HepG2 (cell line): Measurements from ENCODE around the gene PEMT. TPM values are rescaled to one million over a fixed set of nuclear protein-coding genes. Genes with fewer than 3 reads are reported as not detected.
A peak's percentile ranks its signal among the peaks of the same experiment; 100 is the strongest.

Source experiments
- BORCS8-MEF2B ChIP-seq: sonication (generic); formaldehyde crosslinking; IDR thresholded peaks from 2 replicates; pipeline ENCODE4 v1.8.0; 2022; ENCODE audit warnings: mild to moderate bottlenecking, missing genetic modification reagents
- CREM ChIP-seq, 2 experiments: sonication (generic) in 1 of 2; formaldehyde crosslinking in 1 of 2; IDR thresholded peaks; 2 replicates each; pipeline versions ENCODE4 v1.4.0 to v1.6.1; 2016 to 2020; ENCODE audit warnings: antibody characterized with exemption in 1 of 2, mild to moderate bottlenecking in 1 of 2, missing genetic modification reagents in 1 of 2
- FIP1L1 ChIP-seq: fragments of 200-400 bp; formaldehyde crosslinking; IDR thresholded peaks from 2 replicates; pipeline ENCODE4 v1.6.1; 2018; ENCODE audit warnings: low read depth, mild to moderate bottlenecking, low read length, moderate library complexity, borderline replicate concordance; ENCODE audit not compliant: insufficient read depth
- KLF12 ChIP-seq: sonication (generic); formaldehyde crosslinking; IDR thresholded peaks from 2 replicates; pipeline ENCODE4 v1.4.0; 2020; ENCODE audit warnings: missing genetic modification reagents, borderline replicate concordance
- LCORL ChIP-seq, 2 experiments: fragments of 450-650 bp in 1 of 2; sonication (generic) in 1 of 2; formaldehyde crosslinking in 1 of 2; IDR thresholded peaks; 2 replicates each; pipeline versions ENCODE4 v1.5.0 to v1.6.1; 2017 to 2020; ENCODE audit warnings: antibody characterized with exemption in 1 of 2, missing genetic modification reagents in 1 of 2
- NFIC ChIP-seq: IDR thresholded peaks from 2 replicates; pipeline ENCODE4 v1.6.1; 2012; ENCODE audit warnings: mild to moderate bottlenecking, low read length, inconsistent platforms
- SIX1 ChIP-seq: sonication (generic); formaldehyde crosslinking; IDR thresholded peaks from 2 replicates; pipeline ENCODE4 v1.4.0; 2020; ENCODE audit warnings: missing genetic modification reagents, borderline replicate concordance
- ZMYM3 ChIP-seq: sonication (generic); formaldehyde crosslinking; IDR thresholded peaks from 2 replicates; pipeline ENCODE4 v1.5.1; 2020; ENCODE audit warnings: mild to moderate bottlenecking, missing genetic modification reagents
- ZZZ3 ChIP-seq: sonication (generic); formaldehyde crosslinking; IDR thresholded peaks from 2 replicates; pipeline ENCODE4 v1.4.0; 2020; ENCODE audit warnings: missing genetic modification reagents, mild to moderate bottlenecking, borderline replicate concordance
- polyA plus RNA-seq, 8 experiments: library from polyadenylated mRNA; depleted of rRNA in 3 of 8; stranded (reverse) in 7 of 8; unstranded in 1 of 8; fragments of >200 nt; fragmentation: Illumina TruSeq in 4 of 8; extraction: Trizol in 4 of 8; gene quantifications; 2 replicates each; pipeline versions ENCODE4 v1.2.1 to v1.2.3, GENCODE V29; 2011 to 2016; ENCODE audit warnings: low read depth in 4 of 8, missing spikeins in 1 of 8, mixed read lengths in 1 of 8; ENCODE audit not compliant: insufficient read depth in 1 of 8
- total RNA-seq, 5 experiments: library from RNA; depleted of rRNA; stranded (reverse); fragments of >200 nt; fragmentation: Illumina TruSeq; extraction: Trizol; gene quantifications; 2 replicates each; pipeline ENCODE4 v1.2.3, GENCODE V29; 2016; ENCODE audit warnings: low read depth in 1 of 5
- TF ChIP-seq, protein P1 (sequence below): sonication (generic); formaldehyde crosslinking; IDR thresholded peaks from 2 replicates; pipeline ENCODE4 v1.4.0; 2020; ENCODE audit warnings: missing genetic modification reagents
- TF ChIP-seq, protein P2 (sequence below): sonication (generic); formaldehyde crosslinking; IDR thresholded peaks from 2 replicates; pipeline ENCODE4 v1.8.0; 2022; ENCODE audit warnings: missing genetic modification reagents, low read depth, mild to moderate bottlenecking, borderline replicate concordance
- TF ChIP-seq, protein P3 (sequence below): sonication (generic); formaldehyde crosslinking; IDR thresholded peaks from 2 replicates; pipeline ENCODE4 v1.4.0; 2020; ENCODE audit warnings: missing genetic modification reagents
- TF ChIP-seq, protein P4 (sequence below): sonication (generic); formaldehyde crosslinking; IDR thresholded peaks from 2 replicates; pipeline ENCODE4 v1.8.1; 2022; ENCODE audit warnings: low read depth, mild to moderate bottlenecking, missing genetic modification reagents
- TF ChIP-seq, protein P5 (sequence below): sonication (generic); formaldehyde crosslinking; IDR thresholded peaks from 2 replicates; pipeline ENCODE4 v1.4.0; 2020; ENCODE audit warnings: mild to moderate bottlenecking, missing genetic modification reagents, borderline replicate concordance
- TF ChIP-seq, protein P6 (sequence below): IDR thresholded peaks from 2 replicates; pipeline ENCODE4 v1.6.1; 2016

PEMT gene
- total and polyA plus RNA-seq, 2 of the 13 experiments (the other 11 are each of a cell fraction or from before 2014, with no cell fraction given), result 31.7 to 43.6 TPM

DNA sequence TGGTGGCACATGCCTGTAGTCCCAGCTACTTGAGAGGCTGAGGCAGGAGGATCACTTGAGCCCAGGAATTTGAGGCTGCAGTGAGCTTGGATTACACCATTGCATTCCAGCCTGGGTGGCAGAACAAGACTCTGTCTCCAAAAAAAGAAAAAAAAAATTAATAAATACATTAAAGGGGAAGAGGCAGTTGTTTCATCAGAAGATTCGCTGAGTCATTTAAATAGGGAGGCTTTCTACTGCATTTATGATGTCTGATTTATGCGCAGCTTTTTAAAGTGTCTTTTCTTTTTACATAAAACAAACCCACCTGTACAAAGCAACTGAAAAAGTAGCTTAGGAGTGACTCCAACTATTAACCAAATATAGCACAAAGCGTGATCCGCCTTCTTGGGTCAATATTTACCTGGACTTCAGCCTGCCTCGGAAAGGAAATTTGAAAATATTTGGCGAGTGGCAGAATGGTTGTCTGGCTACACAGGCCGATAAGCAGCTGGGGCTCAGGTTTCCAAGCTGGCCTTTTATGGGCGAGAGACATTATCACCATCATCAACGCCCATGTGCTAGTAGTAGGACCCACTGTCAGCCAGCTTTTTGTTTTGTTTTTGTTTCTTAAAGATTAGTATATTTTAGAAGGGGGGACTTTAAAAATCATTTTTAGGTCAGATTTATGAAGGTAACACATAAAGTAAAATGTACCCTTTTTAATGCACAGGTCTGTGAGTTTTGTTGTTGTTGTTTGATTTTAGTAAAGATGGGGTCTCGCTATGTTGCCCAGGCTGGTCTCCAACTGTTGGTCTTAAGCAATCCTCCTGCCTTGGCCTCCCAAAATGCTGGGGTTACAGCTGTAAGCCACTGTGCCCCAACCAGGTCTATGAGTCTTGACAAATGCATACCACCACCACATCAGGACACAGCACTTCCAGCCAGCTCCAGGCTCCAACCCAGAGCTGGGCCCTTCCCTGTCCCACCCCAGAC lies 52.8 kb downstream of the PEMT start (continued):
- TF ChIP-seq CREM (IDR thresholded peaks at IDR 0.05), result peak; percentile 89
- no peak for TF ChIP-seq CREM (CRISPR knock-in tag; IDR thresholded peaks at IDR 0.05)
- TF ChIP-seq, protein P1, sequence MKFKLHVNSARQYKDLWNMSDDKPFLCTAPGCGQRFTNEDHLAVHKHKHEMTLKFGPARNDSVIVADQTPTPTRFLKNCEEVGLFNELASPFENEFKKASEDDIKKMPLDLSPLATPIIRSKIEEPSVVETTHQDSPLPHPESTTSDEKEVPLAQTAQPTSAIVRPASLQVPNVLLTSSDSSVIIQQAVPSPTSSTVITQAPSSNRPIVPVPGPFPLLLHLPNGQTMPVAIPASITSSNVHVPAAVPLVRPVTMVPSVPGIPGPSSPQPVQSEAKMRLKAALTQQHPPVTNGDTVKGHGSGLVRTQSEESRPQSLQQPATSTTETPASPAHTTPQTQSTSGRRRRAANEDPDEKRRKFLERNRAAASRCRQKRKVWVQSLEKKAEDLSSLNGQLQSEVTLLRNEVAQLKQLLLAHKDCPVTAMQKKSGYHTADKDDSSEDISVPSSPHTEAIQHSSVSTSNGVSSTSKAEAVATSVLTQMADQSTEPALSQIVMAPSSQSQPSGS (CRISPR knock-in tag), result peak; percentile 74; the same call in 1 of the 2 replicates
- peak; percentile 97 for TF ChIP-seq ZMYM3 (CRISPR knock-in tag)
- TF ChIP-seq ZZZ3 (CRISPR knock-in tag), result no peak
- TF ChIP-seq, protein P2, sequence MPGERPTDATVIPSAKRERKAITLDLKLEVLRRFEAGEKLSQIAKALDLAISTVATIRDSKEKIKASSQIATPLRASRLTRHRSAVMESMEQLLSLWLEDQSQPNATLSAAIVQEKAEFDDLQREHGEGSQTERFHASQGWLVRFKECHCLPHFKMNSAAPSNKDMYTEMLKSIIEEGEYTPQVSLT (CRISPR knock-in tag), result no peak
- TF ChIP-seq BORCS8-MEF2B, result peak; percentile 45; the same call in 1 of the 2 replicates
- TF ChIP-seq NFIC, result peak; percentile 94
- TF ChIP-seq, protein P3, sequence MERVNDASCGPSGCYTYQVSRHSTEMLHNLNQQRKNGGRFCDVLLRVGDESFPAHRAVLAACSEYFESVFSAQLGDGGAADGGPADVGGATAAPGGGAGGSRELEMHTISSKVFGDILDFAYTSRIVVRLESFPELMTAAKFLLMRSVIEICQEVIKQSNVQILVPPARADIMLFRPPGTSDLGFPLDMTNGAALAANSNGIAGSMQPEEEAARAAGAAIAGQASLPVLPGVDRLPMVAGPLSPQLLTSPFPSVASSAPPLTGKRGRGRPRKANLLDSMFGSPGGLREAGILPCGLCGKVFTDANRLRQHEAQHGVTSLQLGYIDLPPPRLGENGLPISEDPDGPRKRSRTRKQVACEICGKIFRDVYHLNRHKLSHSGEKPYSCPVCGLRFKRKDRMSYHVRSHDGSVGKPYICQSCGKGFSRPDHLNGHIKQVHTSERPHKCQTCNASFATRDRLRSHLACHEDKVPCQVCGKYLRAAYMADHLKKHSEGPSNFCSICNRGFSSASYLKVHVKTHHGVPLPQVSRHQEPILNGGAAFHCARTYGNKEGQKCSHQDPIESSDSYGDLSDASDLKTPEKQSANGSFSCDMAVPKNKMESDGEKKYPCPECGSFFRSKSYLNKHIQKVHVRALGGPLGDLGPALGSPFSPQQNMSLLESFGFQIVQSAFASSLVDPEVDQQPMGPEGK (CRISPR knock-in tag), result peak; percentile 55
- TF ChIP-seq, protein P4, sequence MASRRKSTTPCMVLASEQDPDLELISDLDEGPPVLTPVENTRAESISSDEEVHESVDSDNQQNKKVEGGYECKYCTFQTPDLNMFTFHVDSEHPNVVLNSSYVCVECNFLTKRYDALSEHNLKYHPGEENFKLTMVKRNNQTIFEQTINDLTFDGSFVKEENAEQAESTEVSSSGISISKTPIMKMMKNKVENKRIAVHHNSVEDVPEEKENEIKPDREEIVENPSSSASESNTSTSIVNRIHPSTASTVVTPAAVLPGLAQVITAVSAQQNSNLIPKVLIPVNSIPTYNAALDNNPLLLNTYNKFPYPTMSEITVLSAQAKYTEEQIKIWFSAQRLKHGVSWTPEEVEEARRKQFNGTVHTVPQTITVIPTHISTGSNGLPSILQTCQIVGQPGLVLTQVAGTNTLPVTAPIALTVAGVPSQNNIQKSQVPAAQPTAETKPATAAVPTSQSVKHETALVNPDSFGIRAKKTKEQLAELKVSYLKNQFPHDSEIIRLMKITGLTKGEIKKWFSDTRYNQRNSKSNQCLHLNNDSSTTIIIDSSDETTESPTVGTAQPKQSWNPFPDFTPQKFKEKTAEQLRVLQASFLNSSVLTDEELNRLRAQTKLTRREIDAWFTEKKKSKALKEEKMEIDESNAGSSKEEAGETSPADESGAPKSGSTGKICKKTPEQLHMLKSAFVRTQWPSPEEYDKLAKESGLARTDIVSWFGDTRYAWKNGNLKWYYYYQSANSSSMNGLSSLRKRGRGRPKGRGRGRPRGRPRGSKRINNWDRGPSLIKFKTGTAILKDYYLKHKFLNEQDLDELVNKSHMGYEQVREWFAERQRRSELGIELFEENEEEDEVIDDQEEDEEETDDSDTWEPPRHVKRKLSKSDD (CRISPR knock-in tag), result 0 out of 2 replicates have a peak, but pooled peaks have one; percentile 42
- TF ChIP-seq, protein P5, sequence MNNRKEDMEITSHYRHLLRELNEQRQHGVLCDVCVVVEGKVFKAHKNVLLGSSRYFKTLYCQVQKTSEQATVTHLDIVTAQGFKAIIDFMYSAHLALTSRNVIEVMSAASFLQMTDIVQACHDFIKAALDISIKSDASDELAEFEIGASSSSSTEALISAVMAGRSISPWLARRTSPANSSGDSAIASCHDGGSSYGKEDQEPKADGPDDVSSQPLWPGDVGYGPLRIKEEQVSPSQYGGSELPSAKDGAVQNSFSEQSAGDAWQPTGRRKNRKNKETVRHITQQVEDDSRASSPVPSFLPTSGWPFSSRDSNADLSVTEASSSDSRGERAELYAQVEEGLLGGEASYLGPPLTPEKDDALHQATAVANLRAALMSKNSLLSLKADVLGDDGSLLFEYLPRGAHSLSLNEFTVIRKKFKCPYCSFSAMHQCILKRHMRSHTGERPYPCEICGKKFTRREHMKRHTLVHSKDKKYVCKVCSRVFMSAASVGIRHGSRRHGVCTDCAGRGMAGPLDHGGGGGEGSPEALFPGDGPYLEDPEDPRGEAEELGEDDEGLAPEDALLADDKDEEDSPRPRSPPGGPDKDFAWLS (CRISPR knock-in tag), result no peak
- peak; percentile 60; the same call in 1 of the 2 replicates for TF ChIP-seq LCORL (IDR thresholded peaks at IDR 0.05)
- peak; percentile 76 for TF ChIP-seq LCORL (CRISPR knock-in tag; IDR thresholded peaks at IDR 0.05)
- no peak for TF ChIP-seq KLF12 (CRISPR knock-in tag)
- TF ChIP-seq, protein P6, sequence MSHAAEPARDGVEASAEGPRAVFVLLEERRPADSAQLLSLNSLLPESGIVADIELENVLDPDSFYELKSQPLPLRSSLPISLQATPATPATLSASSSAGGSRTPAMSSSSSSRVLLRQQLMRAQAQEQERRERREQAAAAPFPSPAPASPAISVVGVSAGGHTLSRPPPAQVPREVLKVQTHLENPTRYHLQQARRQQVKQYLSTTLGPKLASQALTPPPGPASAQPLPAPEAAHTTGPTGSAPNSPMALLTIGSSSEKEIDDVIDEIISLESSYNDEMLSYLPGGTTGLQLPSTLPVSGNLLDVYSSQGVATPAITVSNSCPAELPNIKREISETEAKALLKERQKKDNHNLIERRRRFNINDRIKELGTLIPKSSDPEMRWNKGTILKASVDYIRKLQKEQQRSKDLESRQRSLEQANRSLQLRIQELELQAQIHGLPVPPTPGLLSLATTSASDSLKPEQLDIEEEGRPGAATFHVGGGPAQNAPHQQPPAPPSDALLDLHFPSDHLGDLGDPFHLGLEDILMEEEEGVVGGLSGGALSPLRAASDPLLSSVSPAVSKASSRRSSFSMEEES (CRISPR knock-in tag), result peak; percentile 89
- TF ChIP-seq SIX1 (CRISPR knock-in tag), result peak; percentile 99
- TF ChIP-seq FIP1L1, result no peak
